K562 (cell line): ENCODE measurements around the gene BGLAP. TPM values are rescaled to one million over a fixed set of nuclear protein-coding genes. Genes with fewer than 3 reads are reported as not detected.

ENCODE experiments used
- ATAC-seq: fragments of 200-7000 bp; cut with Tn5 transposase; 3 replicates; pipeline ENCODE4 v1.9.1; 2020; ENCODE audit warnings: moderate library complexity
- BruUV-seq: library from RNA; stranded (reverse); fragments of 400-500 nt; replicated peaks from 2 replicates; lab custom pipeline; 2021; lab: Mats Ljungman, UMichigan
- CTCF ChIA-PET: fragments of 300-600 bp; formaldehyde crosslinking; extraction: SDS; loops from one replicate; lab custom pipeline; 2021; ENCODE audit warnings: low intra/inter-chr PET ratio; lab: Yijun Ruan, JAX
- POLR2A ChIA-PET: fragments of 300-600, 350-650 bp; sonication (Branson Sonifier 250); formaldehyde crosslinking; extraction: SDS; loops from one replicate; lab custom pipeline; 2021; ENCODE audit warnings: antibody characterized with exemption, inconsistent platforms; lab: Yijun Ruan, JAX
- DNase-seq, 4 experiments: peaks; one replicate each; pipeline versions ENCODE4 v3.0.0 to v3.0.0-alpha.2; 2011 to 2018; ENCODE audit warnings: low spot score in 3 of 4, mixed read lengths in 3 of 4; ENCODE audit errors: extremely low read depth in 1 of 4
- FAIRE-seq: peaks from 2 replicates; lab custom pipeline; 2011; peaks lifted over from hg19 to GRCh38; lab: Jason Lieb, UNC
- H2AFZ ChIP-seq: 2 replicates; pipeline ENCODE4 v1.6.0; 2011; ENCODE audit warnings: low read depth, low read length, control low read depth, inconsistent platforms
- H3K27ac ChIP-seq: fragments of 200-600 bp; 3 replicates; pipeline ENCODE4 v1.8.0; 2011; ENCODE audit warnings: low read depth, mild to moderate bottlenecking, control low read depth, inconsistent platforms, low read length, moderate library complexity, mixed read lengths; ENCODE audit errors: extremely low read depth
- H3K27me3 ChIP-seq, 2 experiments: fragments of 300-600 bp in 1 of 2; 2 replicates in 1 of 2; 3 replicates in 1 of 2; pipeline versions ENCODE4 v1.6.0 to v1.8.0; 2011; ENCODE audit warnings: inconsistent platforms in 2 of 2, low read length in 2 of 2, mild to moderate bottlenecking in 1 of 2, mixed read lengths in 1 of 2, moderate library complexity in 1 of 2; ENCODE audit not compliant: control insufficient read depth in 2 of 2, insufficient read depth in 2 of 2
- H3K36me3 ChIP-seq: fragments of 300-600 bp; 3 replicates; pipeline ENCODE4 v1.8.0; 2011; ENCODE audit warnings: mild to moderate bottlenecking, low read length, inconsistent platforms; ENCODE audit not compliant: control insufficient read depth, insufficient read depth
- H3K4me1 ChIP-seq, 2 experiments: fragments of 200-600 bp in 1 of 2; replicated peaks in 1 of 2; 2 replicates in 1 of 2; 3 replicates in 1 of 2; pipeline versions ENCODE4 v1.5.1 to v1.8.0; 2011; ENCODE audit warnings: inconsistent platforms in 2 of 2, low read length in 2 of 2, mild to moderate bottlenecking in 1 of 2, mixed read lengths in 1 of 2, moderate library complexity in 1 of 2; ENCODE audit not compliant: control insufficient read depth in 2 of 2, insufficient read depth in 2 of 2
- H3K4me2 ChIP-seq: 2 replicates; pipeline ENCODE4 v1.6.1; 2011; ENCODE audit warnings: low read length, control low read depth, inconsistent platforms, mixed read lengths; ENCODE audit not compliant: insufficient read depth
- H3K4me3 ChIP-seq: fragments of 200-600 bp; sonication (generic), shearing (Covaris generic); 2 replicates; pipeline ENCODE4 v1.5.1; 2016; ENCODE audit warnings: control low read depth, inconsistent platforms
- H3K79me2 ChIP-seq: fragments of 200-600 bp; 3 replicates; pipeline ENCODE4 v1.8.0; 2011; ENCODE audit warnings: low read length, inconsistent platforms; ENCODE audit not compliant: control insufficient read depth, insufficient read depth
- H3K9ac ChIP-seq, 2 experiments: 2 replicates each; pipeline versions ENCODE4 v1.6.0 to v1.6.1; 2011; ENCODE audit warnings: low read depth in 2 of 2, low read length in 2 of 2, control low read depth in 1 of 2, inconsistent platforms in 1 of 2, mild to moderate bottlenecking in 1 of 2, mixed read lengths in 1 of 2; ENCODE audit not compliant: insufficient read depth in 1 of 2
- H3K9me1 ChIP-seq: one replicate; pipeline ENCODE4 v1.6.0; 2011; ENCODE audit warnings: inconsistent platforms, mild to moderate bottlenecking, low read length, moderate library complexity; ENCODE audit not compliant: control insufficient read depth, insufficient read depth
- H3K9me3 ChIP-seq: replicated peaks from 2 replicates; pipeline ENCODE4 v1.5.1; 2011; ENCODE audit warnings: low read depth, low read length, inconsistent platforms; ENCODE audit not compliant: control insufficient read depth, insufficient read depth
- H4K20me1 ChIP-seq: replicated peaks from 2 replicates; pipeline ENCODE4 v1.6.1; 2011; ENCODE audit warnings: low read length, inconsistent platforms, mixed read lengths; ENCODE audit not compliant: control insufficient read depth, insufficient read depth
- CAMTA2 ChIP-seq: fragments of 250-450 bp; sonication (Bioruptor Pico); conservative IDR thresholded peaks from 2 replicates; pipeline ENCODE4 v1.5.1; 2022
- CSDE1 ChIP-seq, 2 experiments: fragments of 450-650 bp; IDR thresholded peaks; 2 replicates each; pipeline ENCODE4 v1.6.1; 2016; ENCODE audit warnings: mild to moderate bottlenecking in 1 of 2
- ETS2 ChIP-seq: IDR thresholded peaks from 2 replicates; pipeline ENCODE4 v1.6.1; 2016; ENCODE audit warnings: borderline replicate concordance, missing genetic modification characterization, mild to moderate bottlenecking, moderate library complexity, missing compliant biosample characterization; ENCODE audit not compliant: poor library complexity, severe bottlenecking
- FOXO4 ChIP-seq: fragments of 450-650 bp; formaldehyde crosslinking; IDR thresholded peaks from 2 replicates; pipeline ENCODE4 v1.4.0; 2020; ENCODE audit warnings: mild to moderate bottlenecking, moderate library complexity
- FOXP4 ChIP-seq: sonication (generic); formaldehyde crosslinking; IDR thresholded peaks from 2 replicates; pipeline ENCODE4 v1.8.0; 2022; ENCODE audit warnings: mild to moderate bottlenecking, missing genetic modification reagents, borderline replicate concordance
- MBD2 ChIP-seq: sonication (generic); IDR thresholded peaks from 2 replicates; pipeline ENCODE4 v1.6.1; 2016; ENCODE audit warnings: low read depth, borderline replicate concordance
- NR3C1 ChIP-seq: sonication (generic); formaldehyde crosslinking; IDR thresholded peaks from 2 replicates; pipeline ENCODE4 v1.8.1; 2022; ENCODE audit warnings: missing genetic modification reagents
- PHF20 ChIP-seq: fragments of 450-650 bp; IDR thresholded peaks from 2 replicates; pipeline ENCODE4 v1.6.1; 2018; ENCODE audit not compliant: partially characterized antibody
- POLR2AphosphoS5 ChIP-seq: IDR thresholded peaks from 2 replicates; pipeline ENCODE4 v1.6.1; 2011; ENCODE audit warnings: mild to moderate bottlenecking, low read depth, low read length, moderate library complexity; ENCODE audit not compliant: control insufficient read depth, insufficient read depth
- POLR2G ChIP-seq: fragments of 200-400 bp; formaldehyde crosslinking; IDR thresholded peaks from 2 replicates; pipeline ENCODE4 v1.6.1; 2017; ENCODE audit warnings: low read depth, mild to moderate bottlenecking, antibody characterized with exemption, low read length, moderate library complexity
- SUPT5H ChIP-seq: fragments of 450-650 bp; IDR thresholded peaks from 2 replicates; pipeline ENCODE4 v1.6.1; 2016
- TCF15 ChIP-seq: fragments of 250-450 bp; sonication (Bioruptor Pico); IDR thresholded peaks from 2 replicates; pipeline ENCODE4 v1.8.0; 2022; ENCODE audit warnings: moderate library complexity, mild to moderate bottlenecking, inconsistent platforms
- TRIM28 ChIP-seq: fragments of 450-650 bp; IDR thresholded peaks from 2 replicates; pipeline ENCODE4 v1.6.1; 2017
- ZNF121 ChIP-seq: sonication (generic); formaldehyde crosslinking; conservative IDR thresholded peaks from 2 replicates; pipeline ENCODE4 v1.8.0; 2022; ENCODE audit warnings: missing genetic modification reagents
- ZNF280B ChIP-seq: fragments of 250-450 bp; sonication (Bioruptor Pico); IDR thresholded peaks from 2 replicates; pipeline ENCODE4 v1.5.1; 2021; ENCODE audit warnings: mild to moderate bottlenecking
- ZNF282 ChIP-seq: sonication (generic); formaldehyde crosslinking; IDR thresholded peaks from 2 replicates; pipeline ENCODE4 v1.8.1; 2023; ENCODE audit warnings: missing genetic modification reagents
- ZNF316 ChIP-seq: fragments of 450-650 bp; IDR thresholded peaks from 2 replicates; pipeline ENCODE4 v1.6.1; 2016
- WGBS: fragments of 100-300 bp; shearing (Covaris generic); methylation state at CpG from one replicate; pipeline ENCODE4 v1.1.6; 2016; ENCODE audit warnings: low coverage, mixed read lengths; ENCODE audit not compliant: insufficient coverage; ENCODE audit errors: missing lambda C conversion rate; 5-methylcytosine and 5-hydroxymethylcytosine counted together
- in situ Hi-C: fragments of 300-500 bp; cut with MboI; formaldehyde crosslinking; loops from 4 replicates; pipeline ENCODE4 v1.15.0; 2018; ENCODE audit warnings: inconsistent platforms, mixed read lengths
- intact Hi-C: fragments of 100-400 bp; cut with micrococcal nuclease; formaldehyde crosslinking; loops from 2 replicates; pipeline ENCODE4 v1.14.2; 2022
- polyA plus RNA-seq, 8 experiments: library from polyadenylated mRNA; depleted of rRNA in 4 of 8; stranded (reverse) in 5 of 8; unstranded in 3 of 8; fragments of >200 nt; fragmentation: Nextera tagmentation in 2 of 8; fragmentation: Illumina TruSeq in 1 of 8; extraction: Ambion mirVana in 2 of 8; extraction: Trizol in 1 of 8; gene quantifications; 2 replicates each; pipeline versions ENCODE4 v1.2.1 to v1.2.3, GENCODE V29; 2011 to 2014; ENCODE audit warnings: inconsistent platforms in 1 of 8, missing spikeins in 1 of 8
- total RNA-seq, 7 experiments: library from RNA; depleted of rRNA in 6 of 7; stranded (reverse); fragments of >200 nt in 6 of 7; fragmentation: Illumina TruSeq in 2 of 7; extraction: Trizol in 2 of 7; gene quantifications; 2 replicates each; pipeline versions ENCODE4 v1.2.1 to v1.2.3, GENCODE V29; 2011 to 2021; ENCODE audit warnings: low replicate concordance in 1 of 7

The BGLAP gene
- total and polyA plus RNA-seq, 9 of the 15 experiments (the other 6 are each of a cell fraction or from before 2014, with no cell fraction given): 0.15 to 1.4 (median 0.28) TPM; not detected in 3

- no peak for TF ChIP-seq PHF20
- no peak for TF ChIP-seq FOXP4 (CRISPR knock-in tag)
- TF ChIP-seq ZNF316: no peak
- TF ChIP-seq CSDE1 (IDR thresholded peaks at IDR 0.05): no peak
- TF ChIP-seq POLR2G: no peak
- 0 out of 2 replicates have a peak, but pooled peaks have one; percentile 2 for TF ChIP-seq POLR2AphosphoS5
- TF ChIP-seq CAMTA2 (CRISPR knock-in tag): no peak
- TF ChIP-seq ETS2 (tag): no peak
- no peak for TF ChIP-seq ZNF282 (CRISPR knock-in tag)
- TF ChIP-seq FOXO4 (CRISPR knock-in tag): no peak
- TF ChIP-seq TCF15 (CRISPR knock-in tag): no peak
- TF ChIP-seq NR3C1 (CRISPR knock-in tag): no peak
- no peak for TF ChIP-seq TRIM28
- peak; percentile 21; the same call in 1 of the 2 replicates for TF ChIP-seq SUPT5H
- TF ChIP-seq MBD2: no peak
- TF ChIP-seq ZNF121 (CRISPR knock-in tag): no peak
- no peak for TF ChIP-seq ZNF280B
- DNase-seq (no peak), ATAC-seq (no peak), FAIRE-seq (no peak)
- Histone ChIP-seq H3K27me3 (no peaks in the 10 kb centered on the region), H3K9me1 (no peaks in the 10 kb centered on the region), H4K20me1 (no peaks in the 10 kb centered on the region), H3K27ac (no peak overlapping the region), H3K4me2 (no peak overlapping the region), H3K4me3 (no peak overlapping the region), H2AFZ (no peak overlapping the region), H3K9ac (no peak overlapping the region), H3K9me3 (no peaks in the 10 kb centered on the region), H3K4me1 (peaks cover 10 to 15% of the 10 kb centered on the region in 2 experiments; a peak in 4 of 5 replicates), H3K79me2 (no peaks in the 10 kb centered on the region), H3K36me3 (peaks cover 87% of the 10 kb centered on the region)
- intact Hi-C loops: no loop called here
- in situ Hi-C loops: no loop called here
- BruUV-seq: no TSS peak
- ChIA-PET CTCF (no interaction called here), POLR2A (interaction anchor here (0.6 to 1.7 kb wide), 5 partner anchors 8 to 30 kb away, joined by 3 read pairs; no protein-coding TSS in a partner anchor)
- WGBS: 90% methylated on average over 3 of the region's 3 CpGs
These were observed 11.7 kb downstream of the BGLAP start for GRCh38 chr1:156253634-156254033.
